ENCODE results near the gene EXD2.

DNA sequence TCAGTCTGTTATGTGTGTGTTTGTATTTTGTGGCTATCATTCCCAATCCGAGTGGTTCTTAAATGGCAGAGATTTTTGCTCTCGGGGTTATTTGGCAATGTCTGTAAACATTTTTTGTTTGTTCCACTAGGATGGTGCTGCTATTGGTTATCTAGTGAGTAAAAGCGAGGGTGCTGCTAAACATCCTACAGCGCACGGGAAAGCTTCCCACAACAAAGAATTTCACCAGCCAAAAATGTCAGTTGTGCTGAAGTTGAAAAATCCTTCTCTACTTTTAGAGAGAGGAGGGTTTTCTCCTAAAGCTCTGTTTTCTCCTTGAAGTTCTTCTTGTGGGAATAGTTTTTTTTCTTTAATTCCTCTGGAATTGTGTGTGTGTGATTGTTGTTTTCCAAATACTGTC is 2.4 kb downstream of the EXD2 start:
- TF ChIP-seq CTCF (IDR thresholded peaks at IDR 0.05) = no peak
- no peak for TF ChIP-seq POLR2A (IDR thresholded peaks at IDR 0.05)

Data from lower leg skin (tissue), 3 donors.